Kidney (tissue), 14 donors: ENCODE data around the gene ZNF423. TPM values are rescaled to one million over a fixed set of nuclear protein-coding genes. Genes with fewer than 3 reads are reported as not detected.
"Not testable (repeated sequence)": the region's sequence is repeated elsewhere in the genome, so short reads cannot be mapped to it uniquely, and the experiment has no call there.

ENCODE experiments used
- DNase-seq, 5 donors: peaks; one replicate each; pipeline ENCODE4 v3.0.0-alpha.2; 2013 to 2020
- FAIRE-seq: peaks from 2 replicates; lab custom pipeline; 2012; peaks lifted over from hg19 to GRCh38; lab: Jason Lieb, UNC
- H3K27ac ChIP-seq, 2 donors: one replicate each; pipeline ENCODE4 v1.7.0; 2013; ENCODE audit warnings: low read depth in 2 of 2, low read length in 2 of 2, inconsistent platforms in 1 of 2
- H3K27me3 ChIP-seq: one replicate; pipeline ENCODE4 v1.7.1; 2013; ENCODE audit warnings: low read length, inconsistent platforms; ENCODE audit not compliant: control insufficient read depth, insufficient read depth
- H3K36me3 ChIP-seq, 3 donors: one replicate each; pipeline versions ENCODE4 v1.7.0 to v1.7.1; 2013; ENCODE audit warnings: low read length in 3 of 3, control low read depth in 1 of 3, inconsistent platforms in 1 of 3; ENCODE audit not compliant: insufficient read depth in 3 of 3, control insufficient read depth in 2 of 3
- H3K4me1 ChIP-seq, 3 donors: one replicate each; pipeline versions ENCODE4 v1.7.0 to v1.7.1; 2013; ENCODE audit warnings: low read length in 3 of 3, inconsistent platforms in 1 of 3, low read depth in 1 of 3; ENCODE audit not compliant: control insufficient read depth in 2 of 3, insufficient read depth in 2 of 3
- H3K4me3 ChIP-seq, 3 donors: one replicate each; pipeline versions ENCODE4 v1.7.0 to v1.8.1; 2013; ENCODE audit warnings: low read length in 3 of 3, control low read depth in 1 of 3, inconsistent platforms in 1 of 3
- H3K9ac ChIP-seq, 3 donors: one replicate each; pipeline versions ENCODE4 v1.7.0 to v1.7.1; 2013; ENCODE audit warnings: low read length in 3 of 3, control low read depth in 1 of 3, inconsistent platforms in 1 of 3
- H3K9me3 ChIP-seq, 3 donors: one replicate each; pipeline versions ENCODE4 v1.7.0 to v1.7.1; 2013; ENCODE audit warnings: low read length in 3 of 3, control low read depth in 1 of 3, inconsistent platforms in 1 of 3; ENCODE audit not compliant: control insufficient read depth in 2 of 3, insufficient read depth in 1 of 3
- CTCF ChIP-seq: IDR thresholded peaks from 3 replicates; pipeline ENCODE4 v1.5.1; 2012; ENCODE audit warnings: mild to moderate bottlenecking, moderate library complexity, borderline replicate concordance; ENCODE audit not compliant: insufficient read depth; ENCODE audit errors: extremely low read depth
- intact Hi-C: fragments of 100-400 bp; cut with DNase I; formaldehyde crosslinking; loops from one replicate; pipeline ENCODE4 v1.11.1; 2022
- polyA plus RNA-seq: library from polyadenylated mRNA; stranded (reverse); fragments of 350-450 nt; fragmentation: Illumina TruSeq; extraction: RNeasy Lipid Tissue Mini Kit (QIAGEN cat#74804); gene quantifications from one replicate; pipeline ENCODE4 v1.2.3, GENCODE V29; 2014; ENCODE audit warnings: low read depth, low replicate concordance; ENCODE audit not compliant: insufficient read depth
- total RNA-seq: library from RNA; stranded (reverse); fragmentation: NEBNext Ultra II Directional; extraction: Animal tissue kit (Norgen Biotek cat#: 25700); gene quantifications from one replicate; pipeline ENCODE4 v1.2.1, GENCODE V29; 2021
- donor health status: control.
- donor health status: control.
- donor health status: control.
- donor health status: control.
- donor health status: control.
- donor health status: DM: yes; HTN: yes; CAD: no.
- donor health status: Normal renal cell carcinoma (clear cell type).

ZNF423 gene
- total and polyA plus RNA-seq, 2 donors from 2014 or later = 2.0 to 8.4 TPM

DNA sequence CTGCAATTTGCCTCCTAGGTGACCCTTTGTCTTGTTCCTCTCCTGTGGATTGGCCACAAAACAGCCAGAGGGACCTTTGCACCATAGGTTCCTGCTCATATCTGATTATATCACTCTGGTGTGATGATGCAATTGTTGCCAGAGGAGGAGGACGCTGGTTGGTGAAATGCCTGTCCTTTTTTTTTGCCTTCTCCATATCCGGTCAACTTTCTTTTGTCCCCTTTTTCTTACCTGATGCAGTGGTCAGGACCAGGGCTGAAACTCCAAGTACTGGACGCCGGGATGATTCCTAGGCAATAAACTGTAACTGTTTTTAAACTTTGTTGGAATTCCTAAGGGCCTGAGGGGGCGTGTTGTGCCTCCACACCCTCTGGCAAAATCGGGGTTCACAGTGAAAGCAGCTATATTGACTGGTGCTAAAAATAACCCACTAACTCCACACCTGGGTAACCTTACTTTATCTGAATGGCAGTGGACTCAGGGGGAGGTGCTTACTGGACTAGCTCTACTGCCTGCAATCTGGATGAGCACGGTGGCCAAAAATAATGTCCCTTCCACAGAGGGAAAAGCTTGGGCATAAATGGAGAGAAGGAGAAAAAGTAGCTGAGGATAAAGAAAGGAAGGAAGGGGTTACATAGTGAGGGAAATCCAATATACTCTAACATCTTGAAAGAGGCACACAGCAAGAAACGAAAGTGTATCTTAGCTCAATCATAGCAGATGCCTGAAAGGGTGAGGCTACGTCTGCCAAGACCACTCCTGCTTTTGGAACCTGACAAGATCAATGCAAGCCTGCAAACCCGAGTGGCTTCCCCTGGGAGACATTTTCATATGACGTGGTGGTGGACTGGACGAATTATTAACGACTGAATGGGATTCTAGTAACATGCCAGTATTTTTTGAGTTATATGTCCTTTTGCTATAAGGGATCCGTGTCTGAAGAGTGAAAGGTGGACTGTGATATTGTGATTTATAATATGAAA, 28.4 kb upstream of the ZNF423 start:
- no peak for TF ChIP-seq CTCF
- Histone ChIP-seq H3K4me1 (no peaks in the 10 kb centered on the region), H3K27me3 (no peaks in the 10 kb centered on the region), H3K36me3 (no peaks in the 10 kb centered on the region), H3K9me3 (no peaks in the 10 kb centered on the region), H3K4me3 (no peak overlapping the region), H3K27ac (no peak overlapping the region), H3K9ac (no peak overlapping the region)
- intact Hi-C loops = no loop called here
- FAIRE-seq (no peak), DNase-seq (no peak)

DNA sequence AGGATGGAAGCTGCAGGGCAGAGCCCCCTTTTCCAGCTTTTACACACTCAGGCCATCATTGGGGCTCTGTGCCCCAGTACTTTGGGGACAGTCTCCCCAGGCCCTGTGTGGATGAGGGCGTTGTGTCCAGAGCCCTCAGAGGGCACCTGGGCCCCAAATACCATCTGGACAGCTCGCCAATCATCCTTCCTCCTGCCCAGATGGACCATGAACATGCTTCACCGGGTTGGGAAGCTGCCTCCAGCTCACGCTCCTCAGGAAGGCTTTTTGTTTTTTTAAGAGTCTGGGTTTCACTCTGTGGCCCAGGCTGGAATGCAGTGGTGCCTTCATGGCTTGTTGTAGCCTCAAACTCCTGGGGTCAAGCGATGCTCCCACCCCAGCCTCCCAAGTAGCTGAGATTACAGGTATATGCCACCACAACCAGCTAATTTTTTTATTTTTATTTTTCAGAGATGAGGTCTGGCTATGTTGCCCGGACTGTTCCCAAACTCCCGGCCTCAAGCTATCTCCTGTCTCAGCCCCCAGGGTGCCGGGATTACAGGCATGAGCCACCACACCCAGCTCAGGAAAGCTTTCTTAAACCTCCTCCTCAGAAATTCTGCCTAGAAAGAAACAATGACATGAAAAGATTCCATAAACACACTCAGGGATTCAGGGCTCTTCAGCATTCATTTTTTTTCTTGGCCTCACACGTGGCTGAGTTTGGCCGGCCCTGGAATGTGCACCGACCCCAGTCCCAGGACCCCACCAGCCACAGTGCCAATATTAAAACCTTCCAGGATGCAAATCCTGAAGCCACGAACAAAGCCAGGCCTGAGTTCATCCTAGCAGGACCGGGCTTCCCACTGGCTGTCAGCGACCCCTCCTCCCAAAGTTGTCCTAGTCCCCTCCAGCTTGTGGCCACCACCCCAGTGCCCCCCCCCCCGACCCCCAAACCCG, 27.4 kb upstream of the ZNF423 start:
- no peak for FAIRE-seq
- no peaks in the 10 kb centered on the region for H3K9me3 ChIP-seq

GRCh38 chr16:49881890-49882289, 26.0 kb upstream of the ZNF423 start:
- no peaks in the 10 kb centered on the region for H3K9me3 ChIP-seq
- no peak for FAIRE-seq
- no peaks in the 10 kb centered on the region for H3K27me3 ChIP-seq
- intact Hi-C loops = no loop called here
- H3K9ac ChIP-seq = no peak overlapping the region
- H3K4me3 ChIP-seq = no peak overlapping the region
- no peak overlapping the region for H3K27ac ChIP-seq
- H3K36me3 ChIP-seq = no peaks in the 10 kb centered on the region
- no peaks in the 10 kb centered on the region for H3K4me1 ChIP-seq
- no peak for TF ChIP-seq CTCF
- DNase-seq = no peak

More for the DNA sequence above, 27.4 kb upstream of the ZNF423 start:
- Histone ChIP-seq H3K4me3 (no peak overlapping the region), H3K27me3 (no peaks in the 10 kb centered on the region), H3K9ac (no peak overlapping the region), H3K36me3 (no peaks in the 10 kb centered on the region), H3K27ac (no peak overlapping the region), H3K4me1 (no peaks in the 10 kb centered on the region)
- intact Hi-C loops = no loop called here
- TF ChIP-seq CTCF = no peak
- no peak for DNase-seq

DNA sequence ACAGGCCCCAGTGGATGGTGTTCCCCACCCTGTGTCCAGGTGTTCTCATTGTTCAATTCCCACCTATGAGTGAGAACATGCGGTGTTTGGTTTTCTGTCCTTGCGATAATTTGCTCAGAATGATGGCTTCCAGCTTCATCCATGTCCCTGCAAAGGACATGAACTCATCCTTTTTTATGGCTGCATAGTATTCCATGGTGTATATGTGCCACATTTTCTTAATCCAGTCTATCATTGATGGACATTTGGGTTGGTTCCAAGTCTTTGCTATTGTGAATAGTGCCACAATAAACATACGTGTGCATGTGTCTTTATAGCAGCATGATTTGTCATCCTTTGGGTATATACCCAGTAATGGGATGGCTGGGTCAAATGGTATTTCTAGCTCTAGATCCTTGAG, 22.6 kb upstream of the ZNF423 start:
- H3K9me3 ChIP-seq, H3K36me3 ChIP-seq, H3K4me3 ChIP-seq, H3K9ac ChIP-seq, H3K4me1 ChIP-seq, intact Hi-C loops, DNase-seq, H3K27ac ChIP-seq, H3K27me3 ChIP-seq, FAIRE-seq: not testable (repeated sequence)
